Glutamatergic neuron (in vitro differentiated cells): ENCODE measurements around the gene SPOCK1. TPM values are rescaled to one million over a fixed set of nuclear protein-coding genes. Genes with fewer than 3 reads are reported as not detected.

Experiments used
- DNase-seq: peaks from one replicate; pipeline ENCODE4 v3.0.0; 2022
- H3K27ac Mint-ChIP-seq: one replicate; pipeline ENCODE4 v1.8.0; 2020; ENCODE audit warnings: mild to moderate bottlenecking, mixed read lengths, inconsistent platforms; ENCODE audit not compliant: unreplicated experiment
- H3K27me3 Mint-ChIP-seq: one replicate; pipeline ENCODE4 v1.8.0; 2020; ENCODE audit warnings: mild to moderate bottlenecking, moderate library complexity, mixed read lengths, inconsistent platforms; ENCODE audit not compliant: unreplicated experiment
- H3K36me3 Mint-ChIP-seq: one replicate; pipeline ENCODE4 v1.8.0; 2020; ENCODE audit warnings: mild to moderate bottlenecking, mixed read lengths, inconsistent platforms; ENCODE audit not compliant: unreplicated experiment
- H3K4me1 Mint-ChIP-seq: one replicate; pipeline ENCODE4 v1.8.0; 2020; ENCODE audit warnings: mild to moderate bottlenecking, low read depth, mixed read lengths, inconsistent platforms; ENCODE audit not compliant: unreplicated experiment
- H3K4me3 Mint-ChIP-seq: one replicate; pipeline ENCODE4 v1.8.0; 2020; ENCODE audit warnings: mild to moderate bottlenecking, mixed read lengths, inconsistent platforms; ENCODE audit not compliant: unreplicated experiment
- H3K9me3 Mint-ChIP-seq: one replicate; pipeline ENCODE4 v1.8.0; 2020; ENCODE audit warnings: mild to moderate bottlenecking, moderate library complexity, mixed read lengths, inconsistent platforms; ENCODE audit not compliant: unreplicated experiment
- total RNA-seq: library from RNA; stranded (reverse); fragmentation: NEBNext Ultra II Directional; extraction: Animal tissue kit (Norgen Biotek cat#: 25700); gene quantifications from one replicate; pipeline ENCODE4 v1.2.1, GENCODE V29; 2021; ENCODE audit not compliant: unreplicated experiment
- TF ChIP-seq, protein P1 (sequence below): fragments of 200-600 bp; sonication (generic); IDR thresholded peaks from one replicate; pipeline ENCODE4 v1.5.0; 2021; ENCODE audit not compliant: partially characterized antibody, unreplicated experiment

Gene SPOCK1
- total RNA-seq, 1 donor from 2014 or later = 25.4 TPM

DNA sequence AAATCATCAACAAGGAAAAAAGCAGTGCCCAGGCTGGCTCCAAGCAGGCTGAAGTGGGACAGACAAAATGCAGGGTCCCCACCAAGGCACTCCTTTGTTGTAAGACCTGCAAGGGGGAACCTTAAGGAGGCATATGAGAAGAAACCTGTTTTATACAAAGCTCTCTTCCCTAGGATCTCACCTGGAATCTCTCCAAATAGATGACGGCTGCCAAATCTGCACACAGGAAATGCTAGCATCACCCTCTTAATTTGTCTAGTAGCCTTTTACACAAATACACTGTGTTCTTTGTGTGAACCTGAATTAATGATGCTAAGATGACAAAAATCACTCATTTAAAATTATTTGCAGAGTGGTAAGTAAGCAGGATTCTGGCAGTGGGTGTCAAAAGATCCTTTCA lies 280.2 kb downstream of the SPOCK1 start:
- TF ChIP-seq, protein P1, sequence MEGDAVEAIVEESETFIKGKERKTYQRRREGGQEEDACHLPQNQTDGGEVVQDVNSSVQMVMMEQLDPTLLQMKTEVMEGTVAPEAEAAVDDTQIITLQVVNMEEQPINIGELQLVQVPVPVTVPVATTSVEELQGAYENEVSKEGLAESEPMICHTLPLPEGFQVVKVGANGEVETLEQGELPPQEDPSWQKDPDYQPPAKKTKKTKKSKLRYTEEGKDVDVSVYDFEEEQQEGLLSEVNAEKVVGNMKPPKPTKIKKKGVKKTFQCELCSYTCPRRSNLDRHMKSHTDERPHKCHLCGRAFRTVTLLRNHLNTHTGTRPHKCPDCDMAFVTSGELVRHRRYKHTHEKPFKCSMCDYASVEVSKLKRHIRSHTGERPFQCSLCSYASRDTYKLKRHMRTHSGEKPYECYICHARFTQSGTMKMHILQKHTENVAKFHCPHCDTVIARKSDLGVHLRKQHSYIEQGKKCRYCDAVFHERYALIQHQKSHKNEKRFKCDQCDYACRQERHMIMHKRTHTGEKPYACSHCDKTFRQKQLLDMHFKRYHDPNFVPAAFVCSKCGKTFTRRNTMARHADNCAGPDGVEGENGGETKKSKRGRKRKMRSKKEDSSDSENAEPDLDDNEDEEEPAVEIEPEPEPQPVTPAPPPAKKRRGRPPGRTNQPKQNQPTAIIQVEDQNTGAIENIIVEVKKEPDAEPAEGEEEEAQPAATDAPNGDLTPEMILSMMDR = no peak
- Mint-ChIP-seq H3K4me3 (no peak overlapping the region), H3K27me3 (no peaks in the 10 kb centered on the region), H3K36me3 (no peaks in the 10 kb centered on the region), H3K9me3 (no peaks in the 10 kb centered on the region), H3K27ac (no peak overlapping the region), H3K4me1 (peaks cover 1% of the 10 kb centered on the region)
- DNase-seq = no peak

DNA sequence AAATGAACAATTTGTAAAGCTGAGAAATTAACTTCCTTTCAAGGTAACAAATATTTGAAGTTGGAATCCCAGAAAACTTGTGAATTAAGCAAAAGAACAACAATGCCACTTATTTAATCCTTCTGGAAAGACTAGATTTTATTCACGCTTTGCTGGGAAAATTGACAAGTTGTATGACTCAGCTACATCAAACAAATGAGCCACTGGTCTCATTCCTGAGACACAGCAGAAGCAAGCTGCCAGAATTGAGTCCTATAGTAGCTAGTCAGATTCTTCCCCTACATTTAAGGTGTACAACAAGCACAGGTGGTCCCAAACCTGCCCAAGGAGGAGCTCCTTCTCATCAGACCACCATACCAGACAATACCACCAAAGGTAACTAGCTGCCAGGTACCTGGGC lies 280.7 kb downstream of the SPOCK1 start:
- Mint-ChIP-seq H3K9me3 (no peaks in the 10 kb centered on the region), H3K4me3 (no peak overlapping the region), H3K4me1 (peaks cover 1% of the 10 kb centered on the region), H3K27me3 (no peaks in the 10 kb centered on the region), H3K36me3 (no peaks in the 10 kb centered on the region), H3K27ac (no peak overlapping the region)
- TF ChIP-seq, protein P1 = no peak
- DNase-seq = no peak

DNA sequence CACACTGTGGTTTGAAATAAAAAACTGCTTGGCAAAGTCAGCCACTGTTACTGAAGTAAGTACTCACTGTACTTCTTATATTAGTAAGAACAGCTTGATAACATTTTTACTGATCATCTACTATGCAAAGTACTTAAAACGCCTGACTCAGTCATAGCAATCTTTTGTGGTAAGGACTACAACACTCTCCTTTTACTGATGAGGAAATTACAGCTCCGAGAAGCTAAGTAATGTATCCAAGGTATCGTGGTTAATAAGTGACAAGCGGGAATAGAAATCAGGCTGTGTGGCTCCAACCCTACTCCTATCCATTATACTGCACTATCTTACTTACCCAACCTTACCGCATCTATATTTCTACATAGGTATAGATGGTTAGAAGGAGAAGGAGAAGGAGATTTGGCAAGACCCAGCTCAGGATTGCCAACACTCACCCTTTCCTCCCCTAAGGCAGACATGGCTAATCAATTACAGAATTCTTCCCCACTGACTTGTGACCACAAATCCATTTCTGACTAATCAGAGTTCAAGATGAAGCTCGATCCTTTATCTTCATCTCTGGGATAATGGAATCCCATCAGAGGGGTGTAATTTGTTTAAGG lies 281.4 kb downstream of the SPOCK1 start:
- Mint-ChIP-seq H3K9me3 (no peaks in the 10 kb centered on the region), H3K27me3 (no peaks in the 10 kb centered on the region), H3K36me3 (no peaks in the 10 kb centered on the region), H3K4me3 (no peak overlapping the region), H3K4me1 (peaks cover 1% of the 10 kb centered on the region), H3K27ac (no peak overlapping the region)
- TF ChIP-seq, protein P1 = no peak
- DNase-seq = no peak

DNA sequence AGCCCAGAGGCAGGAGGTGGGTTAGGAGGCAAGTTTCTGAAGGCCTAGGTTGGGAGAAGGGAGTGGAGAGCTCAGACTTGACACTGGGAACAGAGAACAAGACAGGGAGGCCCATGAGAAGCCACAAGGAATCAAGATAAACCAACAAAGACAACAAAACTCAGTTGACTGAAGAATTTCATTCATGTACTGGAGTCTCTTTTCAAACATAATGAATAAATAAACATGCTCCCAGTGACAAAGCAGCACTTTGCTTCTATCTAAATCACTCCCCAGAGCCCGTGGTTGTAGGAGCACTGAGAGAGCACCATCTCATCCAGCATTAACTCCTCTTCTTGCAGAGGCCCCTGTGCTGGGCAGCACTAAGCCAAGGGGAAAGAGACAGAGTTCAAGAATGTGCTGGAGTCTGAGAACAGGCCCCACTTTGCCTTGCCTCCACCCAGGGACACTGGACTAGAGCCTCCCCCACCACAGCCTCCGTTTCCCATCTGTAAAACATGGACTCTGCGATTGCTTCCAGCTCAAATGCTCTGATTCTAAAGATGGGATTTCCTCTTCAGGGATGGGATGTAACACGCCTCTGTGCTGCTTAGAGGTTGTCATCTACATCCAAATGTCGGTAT lies 282.0 kb downstream of the SPOCK1 start:
- Mint-ChIP-seq H3K27me3 (no peaks in the 10 kb centered on the region), H3K36me3 (no peaks in the 10 kb centered on the region), H3K4me3 (peak overlapping the region; percentile 22), H3K4me1 (peaks cover 1% of the 10 kb centered on the region), H3K27ac (no peak overlapping the region), H3K9me3 (no peaks in the 10 kb centered on the region)
- TF ChIP-seq, protein P1 = no peak
- no peak for DNase-seq

DNA sequence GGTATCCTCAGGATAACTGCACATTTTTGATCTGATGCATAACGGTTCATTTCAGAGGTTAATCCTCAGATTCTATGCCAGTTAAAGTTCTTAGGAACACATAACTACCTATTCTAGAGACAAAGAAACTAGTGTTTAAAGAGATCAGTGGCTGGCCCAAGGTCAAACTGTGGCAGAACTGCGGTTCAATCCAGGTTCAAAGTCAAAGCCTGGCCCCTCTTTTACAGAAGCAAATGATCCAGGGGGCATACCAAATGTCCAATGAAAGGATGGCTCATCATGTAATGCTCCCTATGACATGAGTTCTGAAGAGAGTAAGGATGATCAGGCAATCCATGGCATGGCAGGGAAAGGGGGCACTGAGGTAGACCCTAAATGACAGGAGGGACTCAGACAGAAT lies 283.3 kb downstream of the SPOCK1 start:
- DNase-seq = no peak
- no peak overlapping the region for H3K4me3 Mint-ChIP-seq
- no peaks in the 10 kb centered on the region for H3K4me1 Mint-ChIP-seq
- H3K27ac Mint-ChIP-seq = no peak overlapping the region
- no peaks in the 10 kb centered on the region for H3K27me3 Mint-ChIP-seq
- no peaks in the 10 kb centered on the region for H3K36me3 Mint-ChIP-seq
- TF ChIP-seq, protein P1 = no peak
- H3K9me3 Mint-ChIP-seq = no peaks in the 10 kb centered on the region
